ENCODE data around the gene ARHGAP6. TPM values are rescaled to one million over a fixed set of nuclear protein-coding genes. Genes with fewer than 3 reads are reported as not detected.
"Not testable (repeated sequence)": the region's sequence is repeated elsewhere in the genome, so short reads cannot be mapped to it uniquely, and the experiment has no call there.

ARHGAP6 gene
- total RNA-seq, 2 donors from 2014 or later = 0.30 to 16.1 TPM

- ATAC-seq = no peak
- no peaks in the 10 kb centered on the region for H3K9me3 ChIP-seq (ENCODE audit: control insufficient read depth, low read length, poor library complexity, severe bottlenecking)
Observed at GRCh38 chrX:11125060-11125459, 540.7 kb downstream of the ARHGAP6 start.

DNA sequence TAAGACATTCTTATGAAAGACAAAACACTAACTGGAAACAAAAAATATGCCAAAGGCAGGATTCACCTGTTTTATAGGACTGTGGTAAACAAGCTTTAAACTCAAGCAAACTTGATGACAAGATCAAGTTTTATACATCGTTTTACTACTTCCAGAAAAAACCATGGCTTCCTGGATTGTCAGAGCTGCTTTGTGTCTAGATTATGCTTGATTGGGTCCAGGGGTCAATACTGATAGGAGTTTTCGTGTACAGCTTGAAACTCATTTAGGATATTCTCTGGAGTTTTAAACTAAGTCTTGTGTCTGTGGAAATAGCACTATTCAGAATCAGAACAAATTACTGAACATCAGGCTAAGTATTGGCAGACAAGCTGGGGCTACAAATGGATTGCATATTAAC is 541.6 kb downstream of the ARHGAP6 start:
- no peaks in the 10 kb centered on the region for H3K9me3 ChIP-seq (ENCODE audit: control insufficient read depth, low read length, poor library complexity, severe bottlenecking)
- DNase-seq (no peak), ATAC-seq (no peak)
- Mint-ChIP-seq H3K27me3 (no peaks in the 10 kb centered on the region), H3K36me3 (ENCODE audit: low read depth) (peaks cover 4% of the 10 kb centered on the region), H3K4me1 (no peaks in the 10 kb centered on the region), H3K27ac (no peak overlapping the region), H3K4me3 (no peak overlapping the region)

More at GRCh38 chrX:11125060-11125459, 540.7 kb downstream of the ARHGAP6 start:
- peaks cover 4% of the 10 kb centered on the region for H3K36me3 Mint-ChIP-seq (ENCODE audit: low read depth)
- no peak overlapping the region for H3K4me3 Mint-ChIP-seq
- H3K27ac Mint-ChIP-seq = no peak overlapping the region
- H3K27me3 Mint-ChIP-seq = no peaks in the 10 kb centered on the region
- H3K4me1 Mint-ChIP-seq = no peaks in the 10 kb centered on the region
- DNase-seq = no peak

- not testable (repeated sequence) for H3K27me3 Mint-ChIP-seq; ATAC-seq; H3K4me3 Mint-ChIP-seq; H3K4me1 Mint-ChIP-seq; H3K27ac Mint-ChIP-seq; H3K36me3 Mint-ChIP-seq (ENCODE audit: low read depth); DNase-seq; H3K9me3 ChIP-seq (ENCODE audit: control insufficient read depth, low read length, poor library complexity, severe bottlenecking)
Observed at GRCh38 chrX:11123087-11123486, 542.6 kb downstream of the ARHGAP6 start.

DNA sequence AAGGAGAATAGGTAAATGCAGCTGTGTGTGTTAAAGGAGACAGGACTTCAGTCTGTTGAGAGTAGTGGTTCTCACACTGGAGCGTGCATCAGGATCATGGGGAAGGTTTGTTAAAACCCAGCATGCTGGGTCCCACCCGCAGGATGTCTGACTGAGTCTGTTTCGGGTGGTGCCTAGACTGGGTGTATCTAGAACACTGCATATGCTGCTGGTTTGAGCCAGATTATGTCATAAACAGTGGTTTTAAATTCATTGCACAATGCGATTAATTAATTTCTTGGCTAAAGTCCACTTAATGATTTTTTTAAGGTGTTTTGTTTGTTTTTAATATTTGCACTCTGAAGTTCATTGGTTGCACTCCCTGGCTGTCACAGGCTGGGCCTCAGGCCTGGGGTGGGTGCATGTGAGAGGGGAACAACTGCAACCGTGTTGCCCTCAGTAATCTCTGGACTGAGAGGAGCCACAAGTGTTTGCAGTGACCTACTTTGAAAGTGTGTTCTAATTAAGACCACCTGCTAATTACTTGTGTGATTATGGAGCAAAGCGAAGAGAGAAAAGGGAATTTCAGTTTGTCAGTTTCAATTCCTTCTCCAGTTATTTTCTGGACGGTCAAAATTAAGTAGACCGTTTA is 546.3 kb downstream of the ARHGAP6 start:
- H3K9me3 ChIP-seq (ENCODE audit: control insufficient read depth, low read length, poor library complexity, severe bottlenecking) = no peaks in the 10 kb centered on the region
- no peak overlapping the region for H3K4me3 Mint-ChIP-seq
- DNase-seq (no peak), ATAC-seq (no peak)
- no peaks in the 10 kb centered on the region for H3K4me1 Mint-ChIP-seq
- no peaks in the 10 kb centered on the region for H3K27me3 Mint-ChIP-seq
- H3K27ac Mint-ChIP-seq = no peak overlapping the region
- H3K36me3 Mint-ChIP-seq (ENCODE audit: low read depth) = peaks cover 4% of the 10 kb centered on the region

GRCh38 chrX:11117745-11118144 is 548.0 kb downstream of the ARHGAP6 start:
- peaks cover 4% of the 10 kb centered on the region for H3K36me3 Mint-ChIP-seq (ENCODE audit: low read depth)
- no peaks in the 10 kb centered on the region for H3K27me3 Mint-ChIP-seq
- DNase-seq (no peak), ATAC-seq (no peak)
- H3K4me3 Mint-ChIP-seq = no peak overlapping the region
- no peaks in the 10 kb centered on the region for H3K9me3 ChIP-seq (ENCODE audit: control insufficient read depth, low read length, poor library complexity, severe bottlenecking)
- peaks cover 3% of the 10 kb centered on the region for H3K4me1 Mint-ChIP-seq
- no peak overlapping the region for H3K27ac Mint-ChIP-seq

DNA sequence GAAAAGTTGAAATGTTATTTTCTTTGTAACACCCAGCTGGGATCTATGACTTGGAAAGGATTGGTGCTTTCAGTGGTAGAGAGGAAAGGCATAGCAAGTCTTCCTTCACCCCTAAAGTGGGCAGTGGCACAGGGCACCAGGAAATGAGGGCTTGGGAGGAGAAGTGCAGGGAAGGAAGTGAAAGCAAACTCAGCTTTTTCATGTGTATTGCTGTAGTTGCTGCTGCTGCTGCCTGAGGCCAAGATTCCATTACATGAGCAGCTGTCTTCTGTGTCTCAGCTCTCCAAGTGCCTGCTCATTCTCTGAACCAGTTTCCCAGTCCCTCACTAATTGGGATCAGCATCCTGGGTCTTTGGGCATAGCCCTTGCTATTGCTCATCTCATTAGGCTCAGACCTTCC is 552.0 kb downstream of the ARHGAP6 start:
- Mint-ChIP-seq H3K27ac (no peak overlapping the region), H3K4me3 (no peak overlapping the region), H3K4me1 (peaks cover 8% of the 10 kb centered on the region), H3K36me3 (ENCODE audit: low read depth) (no peaks in the 10 kb centered on the region), H3K27me3 (no peaks in the 10 kb centered on the region)
- no peak for DNase-seq
- no peak for ATAC-seq
- no peaks in the 10 kb centered on the region for H3K9me3 ChIP-seq (ENCODE audit: control insufficient read depth, low read length, poor library complexity, severe bottlenecking)

DNA sequence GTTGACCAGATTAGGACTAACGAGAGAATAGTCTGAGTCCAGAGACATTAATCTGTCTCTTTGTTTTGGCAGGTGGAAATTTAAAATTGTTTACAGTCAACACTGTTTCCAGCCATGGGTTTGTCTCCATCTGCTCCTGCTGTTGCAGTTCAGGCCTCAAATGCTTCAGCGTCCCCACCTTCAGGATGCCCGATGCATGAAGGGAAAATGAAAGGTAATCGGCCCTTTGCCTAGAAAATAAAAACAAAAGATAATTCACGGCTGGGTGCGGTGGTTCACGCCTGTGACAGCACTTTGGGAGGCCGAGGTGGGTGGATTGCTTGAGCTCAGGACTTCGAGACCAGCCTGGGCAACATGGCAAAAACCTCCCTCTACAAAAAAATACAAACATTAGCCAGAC is 553.8 kb downstream of the ARHGAP6 start:
- no peak for DNase-seq
- H3K9me3 ChIP-seq (ENCODE audit: control insufficient read depth, low read length, poor library complexity, severe bottlenecking) = no peaks in the 10 kb centered on the region
- no peak for ATAC-seq
- peaks cover 8% of the 10 kb centered on the region for H3K4me1 Mint-ChIP-seq
- no peak overlapping the region for H3K27ac Mint-ChIP-seq
- no peaks in the 10 kb centered on the region for H3K27me3 Mint-ChIP-seq
- H3K4me3 Mint-ChIP-seq = peak overlapping the region; percentile 94
- H3K36me3 Mint-ChIP-seq (ENCODE audit: low read depth) = no peaks in the 10 kb centered on the region

DNA sequence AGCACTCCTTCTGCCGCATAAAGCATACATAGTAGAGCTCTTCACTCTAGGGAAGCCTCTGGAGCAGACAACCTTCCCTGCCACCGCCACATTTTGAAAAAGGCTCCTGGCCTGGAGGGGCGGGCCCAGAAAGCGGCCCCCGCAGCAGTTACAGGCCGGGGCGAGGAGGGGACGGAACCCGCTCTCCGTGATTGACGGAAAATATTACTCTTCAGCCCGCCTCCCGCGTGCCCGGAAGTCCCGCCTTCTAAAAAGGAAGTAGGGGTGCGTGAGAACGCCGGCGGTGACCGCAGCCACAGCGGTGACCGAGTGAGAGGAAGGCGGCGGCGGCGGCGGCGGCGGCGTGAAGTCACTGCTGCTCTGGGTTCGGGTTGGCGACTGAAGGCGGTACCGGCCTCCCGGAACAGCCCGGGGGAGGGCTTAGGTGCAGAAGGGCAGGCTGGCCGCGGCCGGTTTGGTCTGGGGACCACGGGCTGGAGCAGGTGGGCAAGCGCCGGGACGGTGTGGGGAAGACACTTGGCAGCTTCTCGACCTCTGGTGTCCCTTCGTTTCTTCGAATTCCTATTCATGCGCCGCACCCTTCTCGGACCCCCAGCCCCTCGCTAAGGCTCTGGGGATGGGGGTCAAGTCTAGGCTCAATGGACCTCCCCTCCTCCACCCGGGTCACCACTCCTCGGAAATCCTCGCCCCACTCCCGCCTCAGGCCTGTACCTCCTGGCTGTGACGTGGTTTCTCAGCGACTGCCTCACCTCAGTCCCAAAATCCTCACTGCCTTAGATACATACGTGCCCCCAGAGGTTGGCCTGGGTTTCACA is 554.5 kb downstream of the ARHGAP6 start, which contains the start of gene HCCS:
Gene HCCS, plus strand, starts transcription at position 296 of the 815 bp plus-strand sequence. CDS start 729 bp downstream, outside the sequence.
- Mint-ChIP-seq H3K36me3 (ENCODE audit: low read depth) (no peaks in the 10 kb centered on the region), H3K27ac (no peak within 1 kb of the TSS), H3K27me3 (no peaks in the 10 kb centered on the region), H3K4me3 (peak within 1 kb of the TSS; percentile 94), H3K4me1 (peaks cover 8% of the 10 kb centered on the region)
- DNase-seq (peak; percentile 62 to 78 (median 65)), ATAC-seq (peak; percentile 91)
- no peaks in the 10 kb centered on the region for H3K9me3 ChIP-seq (ENCODE audit: control insufficient read depth, low read length, poor library complexity, severe bottlenecking)

GRCh38 chrX:11109968-11110367 is 555.8 kb downstream of the ARHGAP6 start:
- no peak overlapping the region for H3K27ac Mint-ChIP-seq
- H3K36me3 Mint-ChIP-seq (ENCODE audit: low read depth) = no peaks in the 10 kb centered on the region
- no peak for DNase-seq
- no peak for ATAC-seq
- H3K27me3 Mint-ChIP-seq = no peaks in the 10 kb centered on the region
- peaks cover 8% of the 10 kb centered on the region for H3K4me1 Mint-ChIP-seq
- no peak overlapping the region for H3K4me3 Mint-ChIP-seq
- no peaks in the 10 kb centered on the region for H3K9me3 ChIP-seq (ENCODE audit: control insufficient read depth, low read length, poor library complexity, severe bottlenecking)

DNA sequence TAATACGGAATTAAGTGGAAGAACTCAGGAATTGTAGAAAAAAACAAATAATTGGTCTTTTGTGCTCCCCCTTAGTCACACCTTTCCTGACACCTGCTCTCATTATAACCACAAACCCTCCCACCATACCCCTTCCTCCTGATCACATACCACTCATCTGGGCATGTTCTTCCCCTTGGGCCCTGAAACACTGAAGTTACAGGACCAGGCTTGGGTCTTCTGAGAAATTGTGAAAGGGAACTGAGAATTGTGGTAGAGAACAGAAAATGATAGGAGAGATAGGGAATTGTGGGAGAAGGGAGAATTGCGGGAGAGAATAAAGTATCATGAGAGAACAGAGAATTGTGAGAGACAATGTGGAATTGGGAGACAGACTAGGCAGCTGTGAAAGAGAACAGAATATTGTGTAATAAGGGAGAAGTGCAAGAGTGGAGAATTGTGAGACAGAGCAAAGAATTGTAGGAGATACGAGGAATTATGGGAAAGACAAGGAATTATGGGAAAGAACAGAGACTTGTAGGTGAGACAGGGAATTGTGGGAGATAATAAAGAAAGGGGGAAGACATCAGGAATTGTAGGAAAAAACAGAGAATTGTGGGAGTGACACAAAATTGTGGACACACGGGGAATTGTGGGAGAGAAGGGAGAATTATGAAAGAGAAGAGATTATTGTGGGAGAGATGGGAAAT is 557.3 kb downstream of the ARHGAP6 start:
- Mint-ChIP-seq H3K4me1 (peaks cover 5% of the 10 kb centered on the region), H3K36me3 (ENCODE audit: low read depth) (no peaks in the 10 kb centered on the region), H3K27me3 (no peaks in the 10 kb centered on the region), H3K27ac (no peak overlapping the region), H3K4me3 (no peak overlapping the region)
- no peaks in the 10 kb centered on the region for H3K9me3 ChIP-seq (ENCODE audit: control insufficient read depth, low read length, poor library complexity, severe bottlenecking)
- ATAC-seq = no peak
- no peak for DNase-seq

DNA sequence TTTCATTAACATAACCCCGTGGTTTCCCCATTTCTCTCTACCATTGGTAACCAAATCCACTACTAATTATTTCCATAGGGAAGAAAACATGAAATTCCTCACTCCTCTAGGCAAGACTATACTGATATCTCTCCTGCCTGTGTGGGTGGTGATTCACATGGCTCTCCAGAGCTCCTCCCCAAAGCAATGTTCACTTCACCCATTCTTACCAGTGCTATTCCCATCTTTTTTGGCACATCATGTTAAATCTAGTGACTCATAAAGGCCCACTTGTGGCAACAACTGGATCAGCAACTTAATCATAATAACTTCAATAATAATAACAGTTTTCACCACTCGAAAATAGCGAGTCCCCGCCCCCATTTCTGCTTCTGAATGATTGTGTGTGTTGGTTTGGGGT is 560.6 kb downstream of the ARHGAP6 start:
- no peaks in the 10 kb centered on the region for H3K9me3 ChIP-seq (ENCODE audit: control insufficient read depth, low read length, poor library complexity, severe bottlenecking)
- no peaks in the 10 kb centered on the region for H3K4me1 Mint-ChIP-seq
- H3K27ac Mint-ChIP-seq = no peak overlapping the region
- H3K27me3 Mint-ChIP-seq = no peaks in the 10 kb centered on the region
- ATAC-seq (no peak), DNase-seq (no peak)
- no peaks in the 10 kb centered on the region for H3K36me3 Mint-ChIP-seq (ENCODE audit: low read depth)
- H3K4me3 Mint-ChIP-seq = no peak overlapping the region

GRCh38 chrX:11103751-11104150 is 562.0 kb downstream of the ARHGAP6 start:
- H3K4me3 Mint-ChIP-seq = no peak overlapping the region
- no peaks in the 10 kb centered on the region for H3K4me1 Mint-ChIP-seq
- H3K27me3 Mint-ChIP-seq = no peaks in the 10 kb centered on the region
- no peaks in the 10 kb centered on the region for H3K9me3 ChIP-seq (ENCODE audit: control insufficient read depth, low read length, poor library complexity, severe bottlenecking)
- DNase-seq (no peak), ATAC-seq (no peak)
- no peaks in the 10 kb centered on the region for H3K36me3 Mint-ChIP-seq (ENCODE audit: low read depth)
- H3K27ac Mint-ChIP-seq = no peak overlapping the region

DNA sequence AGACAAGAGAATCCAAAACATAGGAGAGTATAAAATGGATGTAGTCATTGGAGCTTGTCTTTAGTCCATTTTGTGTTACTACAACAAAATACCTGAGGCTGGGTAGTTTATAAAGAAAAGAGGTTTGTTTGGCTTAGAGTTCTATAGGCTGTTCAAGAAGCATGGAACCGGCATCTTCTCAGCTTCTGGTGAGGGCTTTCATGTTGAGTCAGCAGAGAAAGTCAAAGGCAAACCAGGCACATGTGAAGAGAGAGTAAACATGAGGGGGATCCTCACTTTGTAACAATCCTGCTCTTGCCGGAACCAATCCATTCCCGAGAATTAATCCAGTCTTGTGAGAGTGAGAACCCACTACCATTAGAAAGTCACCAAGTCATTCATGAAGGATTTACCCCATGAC is 562.7 kb downstream of the ARHGAP6 start:
- no peaks in the 10 kb centered on the region for H3K9me3 ChIP-seq (ENCODE audit: control insufficient read depth, low read length, poor library complexity, severe bottlenecking)
- ATAC-seq = no peak

More for the DNA sequence above, 562.7 kb downstream of the ARHGAP6 start:
- no peak overlapping the region for H3K4me3 Mint-ChIP-seq
- H3K4me1 Mint-ChIP-seq = no peaks in the 10 kb centered on the region
- H3K27ac Mint-ChIP-seq = no peak overlapping the region
- DNase-seq = no peak
- no peaks in the 10 kb centered on the region for H3K27me3 Mint-ChIP-seq
- no peaks in the 10 kb centered on the region for H3K36me3 Mint-ChIP-seq (ENCODE audit: low read depth)
